ENCODE data around the gene ZRANB3.

- TF ChIP-seq SUZ12 (IDR thresholded peaks at IDR 0.05; ENCODE audit: extremely low read depth, insufficient read depth, insufficient read length) (no peak), YY1 (IDR thresholded peaks at IDR 0.05; ENCODE audit: insufficient read depth, insufficient read length) (no peak)
These were observed 265.0 kb downstream of the ZRANB3 start for GRCh38 chr2:135265960-135266490.

All from NT2/D1 (cell line).